AG09309 (cell line): ENCODE measurements around the gene CLIP4.

Experiments
- DNase-seq: peaks from one replicate; pipeline ENCODE4 v3.0.0-alpha.2; 2010; ENCODE audit warnings: low read depth
- H3K4me3 ChIP-seq: 2 replicates; pipeline ENCODE4 v1.5.1; 2011; ENCODE audit warnings: mild to moderate bottlenecking, low read depth, low read length, moderate library complexity; ENCODE audit not compliant: control insufficient read depth
- TF ChIP-seq, protein P1 (sequence below): IDR thresholded peaks from 2 replicates; pipeline ENCODE4 v1.5.1; 2011; ENCODE audit warnings: mild to moderate bottlenecking, low read depth, low read length, inconsistent platforms; ENCODE audit not compliant: insufficient read depth, control insufficient read depth; ENCODE audit errors: missing control alignments

Gene CLIP4

DNA sequence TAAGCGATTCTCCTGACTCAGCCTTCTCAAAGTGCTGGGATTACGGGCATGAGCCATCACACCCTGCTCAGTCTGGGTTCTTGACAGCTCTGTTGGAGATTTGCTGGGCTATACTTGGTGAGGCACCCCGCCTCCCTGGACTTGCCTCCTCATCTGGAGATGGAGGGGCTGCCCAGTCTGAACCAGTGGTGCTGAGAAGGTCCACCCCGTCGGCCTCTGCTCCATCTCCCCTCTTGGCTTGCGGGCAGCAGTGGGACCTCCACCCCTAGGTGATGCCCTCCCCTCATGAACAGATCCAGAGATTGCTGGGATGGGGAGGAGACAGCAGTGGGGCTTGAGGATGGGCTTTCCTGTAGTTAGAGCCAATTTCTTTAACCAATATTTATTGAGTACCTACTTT lies 120.9 kb downstream of the CLIP4 start:
- TF ChIP-seq, protein P1, sequence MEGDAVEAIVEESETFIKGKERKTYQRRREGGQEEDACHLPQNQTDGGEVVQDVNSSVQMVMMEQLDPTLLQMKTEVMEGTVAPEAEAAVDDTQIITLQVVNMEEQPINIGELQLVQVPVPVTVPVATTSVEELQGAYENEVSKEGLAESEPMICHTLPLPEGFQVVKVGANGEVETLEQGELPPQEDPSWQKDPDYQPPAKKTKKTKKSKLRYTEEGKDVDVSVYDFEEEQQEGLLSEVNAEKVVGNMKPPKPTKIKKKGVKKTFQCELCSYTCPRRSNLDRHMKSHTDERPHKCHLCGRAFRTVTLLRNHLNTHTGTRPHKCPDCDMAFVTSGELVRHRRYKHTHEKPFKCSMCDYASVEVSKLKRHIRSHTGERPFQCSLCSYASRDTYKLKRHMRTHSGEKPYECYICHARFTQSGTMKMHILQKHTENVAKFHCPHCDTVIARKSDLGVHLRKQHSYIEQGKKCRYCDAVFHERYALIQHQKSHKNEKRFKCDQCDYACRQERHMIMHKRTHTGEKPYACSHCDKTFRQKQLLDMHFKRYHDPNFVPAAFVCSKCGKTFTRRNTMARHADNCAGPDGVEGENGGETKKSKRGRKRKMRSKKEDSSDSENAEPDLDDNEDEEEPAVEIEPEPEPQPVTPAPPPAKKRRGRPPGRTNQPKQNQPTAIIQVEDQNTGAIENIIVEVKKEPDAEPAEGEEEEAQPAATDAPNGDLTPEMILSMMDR, result no peak
- DNase-seq, result no peak

DNA sequence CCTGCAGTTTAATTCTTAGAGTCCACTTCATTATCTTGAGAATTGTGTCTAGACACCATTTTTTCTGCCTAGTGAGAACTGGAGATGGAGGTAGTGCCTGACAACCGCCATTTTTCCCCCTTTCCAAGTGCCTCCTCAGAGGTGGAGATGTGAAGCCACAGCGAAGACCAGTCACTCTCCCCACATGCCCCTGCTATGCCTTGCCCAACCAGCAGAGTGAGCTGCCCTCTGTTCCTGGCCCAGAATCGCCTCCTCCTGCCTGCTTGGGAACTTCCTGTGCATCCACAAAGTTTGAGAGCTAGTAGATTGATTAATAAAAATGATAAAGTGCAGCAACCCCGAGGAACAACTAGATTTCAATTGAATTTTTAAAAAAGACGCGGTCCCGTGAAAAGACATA lies 123.3 kb downstream of the CLIP4 start:
- no peak for DNase-seq
- H3K4me3 ChIP-seq, result no peak overlapping the region
- TF ChIP-seq, protein P1, result peak; percentile 73

More for the DNA sequence above, 120.9 kb downstream of the CLIP4 start:
- no peak overlapping the region for H3K4me3 ChIP-seq
